Sigmoid colon (tissue), 7 donors: ENCODE results near the gene BCL2L1. TPM values are rescaled to one million over a fixed set of nuclear protein-coding genes. Genes with fewer than 3 reads are reported as not detected.
A peak's percentile ranks its signal among the peaks of the same experiment; 100 is the strongest.
"Not testable (repeated sequence)": the region's sequence is repeated elsewhere in the genome, so short reads cannot be mapped to it uniquely, and the experiment has no call there.

Experiments
- DNase-seq: peaks from one replicate; pipeline ENCODE4 v3.0.0-alpha.2; 2019
- H3K27ac ChIP-seq, 4 donors: fragments of 200-600 bp; sonication (generic); one replicate each; pipeline ENCODE4 v1.5.1; 2016 to 2019; ENCODE audit warnings: mild to moderate bottlenecking in 1 of 4
- H3K27me3 ChIP-seq, 3 donors: fragments of 200-600 bp; sonication (generic); one replicate each; pipeline ENCODE4 v1.5.1; 2019; ENCODE audit warnings: mild to moderate bottlenecking in 1 of 3
- H3K36me3 ChIP-seq, 4 donors: fragments of 200-600 bp; sonication (generic); one replicate each; pipeline ENCODE4 v1.5.1; 2016 to 2019
- H3K4me1 ChIP-seq, 4 donors: fragments of 200-600 bp; sonication (generic); one replicate each; pipeline ENCODE4 v1.5.1; 2017 to 2019
- H3K4me3 ChIP-seq, 4 donors: fragments of 200-600 bp; sonication (generic); one replicate each; pipeline ENCODE4 v1.5.1; 2017 to 2019; ENCODE audit warnings: mild to moderate bottlenecking in 2 of 4, moderate library complexity in 1 of 4
- H3K9me3 ChIP-seq, 4 donors: fragments of 200-600 bp in 3 of 4; sonication (generic) in 3 of 4; one replicate each; pipeline versions ENCODE4 v1.5.1 to v1.6.1; 2013 to 2019
- EP300 ChIP-seq, 4 donors: sonication (generic); formaldehyde crosslinking; IDR thresholded peaks; one replicate each; pipeline ENCODE4 v1.6.1; 2017; ENCODE audit warnings: antibody characterized with exemption in 4 of 4
- POLR2A ChIP-seq, 2 donors: fragments of 450-650 bp; IDR thresholded peaks; one replicate each; pipeline ENCODE4 v1.6.1; 2016; ENCODE audit warnings: antibody characterized with exemption in 2 of 2, mild to moderate bottlenecking in 2 of 2, moderate library complexity in 2 of 2
- POLR2AphosphoS5 ChIP-seq, 4 donors: sonication (generic); formaldehyde crosslinking; IDR thresholded peaks; one replicate each; pipeline ENCODE4 v1.6.1; 2017; ENCODE audit warnings: antibody characterized with exemption in 4 of 4
- WGBS, 2 donors: extraction: QIAGEN DNeasy Blood & Tissue Kit; methylation state at CpG; one replicate each; pipeline ENCODE4 v1.1.7; 2013; 5-methylcytosine and 5-hydroxymethylcytosine counted together
- intact Hi-C: fragments of 100-400 bp; cut with DNase I; formaldehyde crosslinking; loops from one replicate; pipeline ENCODE4 v1.15.1; 2023
- polyA plus RNA-seq, 3 donors: library from polyadenylated mRNA; stranded (reverse); fragments of 200-250 nt; gene quantifications; one replicate each; pipeline ENCODE4 v1.2.3, GENCODE V29; 2013
- total RNA-seq, 4 donors: library from RNA; depleted of rRNA; stranded (reverse); fragments of >200 nt; gene quantifications; one replicate each; pipeline ENCODE4 v1.1.0, GENCODE V29; 2016
- TF ChIP-seq, protein P1 (sequence below), 4 experiments: fragments of 450-650 bp in 3 of 4; fragments of 200-600 bp in 1 of 4; IDR thresholded peaks; one replicate each; pipeline ENCODE4 v1.5.1; 2016 to 2019; ENCODE audit warnings: antibody characterized with exemption in 4 of 4, mild to moderate bottlenecking in 3 of 4, moderate library complexity in 2 of 4
- donor health status: healthy with polysubstance abuse.
- donor health status: Bipolar disorder and iron deficiency.
- donor health status: healthy.

Gene BCL2L1
- total and polyA plus RNA-seq, 7 donors: 53.2 to 94.8 (median 71.3) TPM

DNA sequence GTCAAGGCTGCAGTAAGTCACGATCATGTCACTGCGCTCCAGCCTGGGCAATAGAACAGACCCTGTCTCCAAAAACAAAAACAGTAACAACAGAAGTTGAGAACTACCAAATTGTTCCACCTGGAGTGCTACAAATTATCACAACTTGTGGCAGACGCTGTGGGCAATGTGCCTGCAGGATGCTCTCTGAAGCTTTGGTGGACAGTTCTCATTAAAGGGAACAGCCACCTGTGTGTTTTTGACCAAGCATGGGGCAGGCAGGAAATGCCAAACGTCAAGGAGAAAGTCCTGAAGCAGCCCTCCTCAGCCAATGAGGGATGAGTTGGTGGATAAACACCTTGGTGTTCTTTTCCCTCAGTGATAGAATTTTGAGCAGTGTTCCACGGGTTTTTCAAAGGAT lies 69.1 kb downstream of the BCL2L1 start:
- Histone ChIP-seq H3K9me3 (no peaks in the 10 kb centered on the region), H3K27ac (peak overlapping the region in 3 of 4 donors; percentile 48 to 69 (median 48)), H3K4me1 (peaks cover 0 to 21% (median 15%) of the 10 kb centered on the region in 4 donors), H3K27me3 (no peaks in the 10 kb centered on the region), H3K36me3 (no peaks in the 10 kb centered on the region), H3K4me3 (no peak overlapping the region)
- intact Hi-C loops: no loop called here
- DNase-seq: no peak
- 45 to 54% methylated on average over 5 of the region's 5 CpGs for WGBS, 2 donors
- TF ChIP-seq, protein P1, sequence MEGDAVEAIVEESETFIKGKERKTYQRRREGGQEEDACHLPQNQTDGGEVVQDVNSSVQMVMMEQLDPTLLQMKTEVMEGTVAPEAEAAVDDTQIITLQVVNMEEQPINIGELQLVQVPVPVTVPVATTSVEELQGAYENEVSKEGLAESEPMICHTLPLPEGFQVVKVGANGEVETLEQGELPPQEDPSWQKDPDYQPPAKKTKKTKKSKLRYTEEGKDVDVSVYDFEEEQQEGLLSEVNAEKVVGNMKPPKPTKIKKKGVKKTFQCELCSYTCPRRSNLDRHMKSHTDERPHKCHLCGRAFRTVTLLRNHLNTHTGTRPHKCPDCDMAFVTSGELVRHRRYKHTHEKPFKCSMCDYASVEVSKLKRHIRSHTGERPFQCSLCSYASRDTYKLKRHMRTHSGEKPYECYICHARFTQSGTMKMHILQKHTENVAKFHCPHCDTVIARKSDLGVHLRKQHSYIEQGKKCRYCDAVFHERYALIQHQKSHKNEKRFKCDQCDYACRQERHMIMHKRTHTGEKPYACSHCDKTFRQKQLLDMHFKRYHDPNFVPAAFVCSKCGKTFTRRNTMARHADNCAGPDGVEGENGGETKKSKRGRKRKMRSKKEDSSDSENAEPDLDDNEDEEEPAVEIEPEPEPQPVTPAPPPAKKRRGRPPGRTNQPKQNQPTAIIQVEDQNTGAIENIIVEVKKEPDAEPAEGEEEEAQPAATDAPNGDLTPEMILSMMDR (IDR thresholded peaks at IDR 0.05): no peak
- no peak for TF ChIP-seq EP300 (IDR thresholded peaks at IDR 0.05)
- TF ChIP-seq POLR2A (IDR thresholded peaks at IDR 0.05): no peak
- no peak for TF ChIP-seq POLR2AphosphoS5 (IDR thresholded peaks at IDR 0.05)

GRCh38 chr20:31652917-31653396 lies 69.7 kb downstream of the BCL2L1 start:
- no peak for DNase-seq
- intact Hi-C loops: no loop called here
- no peaks in the 10 kb centered on the region for H3K36me3 ChIP-seq
- H3K9me3 ChIP-seq: no peaks in the 10 kb centered on the region
- no peaks in the 10 kb centered on the region for H3K27me3 ChIP-seq
- H3K27ac ChIP-seq: peak overlapping the region in 3 of 4 donors; percentile 48 to 69 (median 48)
- peaks cover 0 to 21% (median 15%) of the 10 kb centered on the region in 4 donors for H3K4me1 ChIP-seq
- TF ChIP-seq POLR2AphosphoS5 (IDR thresholded peaks at IDR 0.05): peak in 1 of 4 donors; percentile 23
- TF ChIP-seq POLR2A (IDR thresholded peaks at IDR 0.05): no peak
- WGBS, 2 donors: 9 to 42% methylated on average over 5 of the region's 5 CpGs
- no peak overlapping the region for H3K4me3 ChIP-seq

GRCh38 chr20:31648104-31648503 lies 74.6 kb downstream of the BCL2L1 start:
- H3K27me3 ChIP-seq, H3K9me3 ChIP-seq, H3K36me3 ChIP-seq, H3K27ac ChIP-seq, DNase-seq, H3K4me3 ChIP-seq, intact Hi-C loops: not testable (repeated sequence)
- H3K4me1 ChIP-seq: peaks cover 0 to 12% (median 9%) of the 10 kb centered on the region in 4 donors
- WGBS, 2 donors: 54 to 78% methylated on average over 3 of the region's 3 CpGs

DNA sequence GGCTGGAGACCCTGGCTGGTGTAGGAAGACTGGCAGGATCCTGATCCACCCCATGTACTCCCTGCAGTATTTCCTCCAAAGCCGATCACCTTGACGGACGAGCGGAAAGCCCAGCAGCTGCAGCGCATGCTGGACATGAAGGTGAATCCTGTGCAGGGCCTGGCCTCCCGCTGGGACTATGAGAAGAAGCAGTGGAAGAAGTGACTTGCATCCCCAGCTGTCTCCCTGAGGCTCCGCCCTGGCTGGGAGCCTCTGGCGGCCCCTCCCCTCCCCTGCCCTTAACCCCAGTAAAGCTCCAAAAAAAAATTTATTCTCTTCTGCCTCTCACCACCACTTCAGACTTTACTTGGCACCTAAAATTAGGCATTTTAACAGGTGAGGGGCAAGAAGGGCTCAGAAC lies 78.0 kb downstream of the BCL2L1 start:
- DNase-seq: no peak
- WGBS, 2 donors: 67 to 80% methylated on average over 8 of the region's 8 CpGs
- Histone ChIP-seq H3K27me3 (peaks cover 0 to under 1% (median 0%) of the 10 kb centered on the region in 3 donors), H3K27ac (no peak overlapping the region), H3K36me3 (no peaks in the 10 kb centered on the region), H3K9me3 (no peaks in the 10 kb centered on the region), H3K4me1 (no peaks in the 10 kb centered on the region), H3K4me3 (no peak overlapping the region)
- TF ChIP-seq POLR2AphosphoS5 (IDR thresholded peaks at IDR 0.05): no peak
- no peak for TF ChIP-seq EP300 (IDR thresholded peaks at IDR 0.05)
- TF ChIP-seq, protein P1 (IDR thresholded peaks at IDR 0.05): no peak
- no peak for TF ChIP-seq POLR2A (IDR thresholded peaks at IDR 0.05)
- intact Hi-C loops: no loop called here

GRCh38 chr20:31643522-31643921 lies 79.1 kb downstream of the BCL2L1 start:
- Histone ChIP-seq H3K27ac (no peak overlapping the region), H3K27me3 (peaks cover 0 to 13% (median 3%) of the 10 kb centered on the region in 3 donors), H3K4me1 (no peaks in the 10 kb centered on the region), H3K9me3 (no peaks in the 10 kb centered on the region), H3K4me3 (no peak overlapping the region), H3K36me3 (no peaks in the 10 kb centered on the region)
- 87 to 91% methylated on average over 4 of the region's 4 CpGs for WGBS, 2 donors
- TF ChIP-seq POLR2AphosphoS5 (IDR thresholded peaks at IDR 0.05): no peak
- intact Hi-C loops: no loop called here
- no peak for DNase-seq

GRCh38 chr20:31642837-31643236 lies 79.8 kb downstream of the BCL2L1 start:
- WGBS, 2 donors: 53 to 90% methylated on average over 1 of the region's 1 CpG
- TF ChIP-seq POLR2A (IDR thresholded peaks at IDR 0.05) (no peak), POLR2AphosphoS5 (IDR thresholded peaks at IDR 0.05) (no peak), EP300 (IDR thresholded peaks at IDR 0.05) (no peak)
- TF ChIP-seq, protein P1 (IDR thresholded peaks at IDR 0.05): no peak

More at GRCh38 chr20:31642837-31643236, 79.8 kb downstream of the BCL2L1 start:
- DNase-seq: no peak
- intact Hi-C loops: no loop called here
- Histone ChIP-seq H3K4me3 (no peak overlapping the region), H3K36me3 (no peaks in the 10 kb centered on the region), H3K9me3 (no peaks in the 10 kb centered on the region), H3K27me3 (peaks cover 0 to 19% (median 7%) of the 10 kb centered on the region in 3 donors), H3K27ac (no peak overlapping the region), H3K4me1 (no peaks in the 10 kb centered on the region)
